ENCODE measurements around the gene SHMT2.
A peak's percentile ranks its signal among the peaks of the same experiment; 100 is the strongest.

SHMT2 gene

GRCh38 chr12:57239587-57240065, 10.1 kb downstream of the SHMT2 start:
- peak; percentile 8 for ATAC-seq
- TF ChIP-seq, protein P1, sequence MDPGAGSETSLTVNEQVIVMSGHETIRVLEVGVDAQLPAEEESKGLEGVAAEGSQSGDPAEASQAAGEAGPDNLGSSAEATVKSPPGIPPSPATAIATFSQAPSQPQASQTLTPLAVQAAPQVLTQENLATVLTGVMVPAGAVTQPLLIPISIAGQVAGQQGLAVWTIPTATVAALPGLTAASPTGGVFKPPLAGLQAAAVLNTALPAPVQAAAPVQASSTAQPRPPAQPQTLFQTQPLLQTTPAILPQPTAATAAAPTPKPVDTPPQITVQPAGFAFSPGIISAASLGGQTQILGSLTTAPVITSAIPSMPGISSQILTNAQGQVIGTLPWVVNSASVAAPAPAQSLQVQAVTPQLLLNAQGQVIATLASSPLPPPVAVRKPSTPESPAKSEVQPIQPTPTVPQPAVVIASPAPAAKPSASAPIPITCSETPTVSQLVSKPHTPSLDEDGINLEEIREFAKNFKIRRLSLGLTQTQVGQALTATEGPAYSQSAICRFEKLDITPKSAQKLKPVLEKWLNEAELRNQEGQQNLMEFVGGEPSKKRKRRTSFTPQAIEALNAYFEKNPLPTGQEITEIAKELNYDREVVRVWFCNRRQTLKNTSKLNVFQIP (CRISPR knock-in tag; IDR thresholded peaks at IDR 0.05; ENCODE audit: borderline replicate concordance, low read depth): no peak
- TF ChIP-seq PPARA (CRISPR knock-in tag; IDR thresholded peaks at IDR 0.05; ENCODE audit: borderline replicate concordance): no peak
- TF ChIP-seq TCF4 (CRISPR knock-in tag; IDR thresholded peaks at IDR 0.05; ENCODE audit: borderline replicate concordance): no peak
- no peak for TF ChIP-seq RARB (CRISPR knock-in tag; IDR thresholded peaks at IDR 0.05)
- TF ChIP-seq ZNF565 (CRISPR knock-in tag; conservative IDR thresholded peaks at IDR 0.05; ENCODE audit: low read depth): no peak
- TF ChIP-seq CSRNP3 (CRISPR knock-in tag; IDR thresholded peaks at IDR 0.05): no peak
- TF ChIP-seq CSDC2 (CRISPR knock-in tag; IDR thresholded peaks at IDR 0.05): no peak
- TF ChIP-seq ZC3H10 (CRISPR knock-in tag; IDR thresholded peaks at IDR 0.05): no peak
- no peak for TF ChIP-seq ZNF8 (CRISPR knock-in tag; IDR thresholded peaks at IDR 0.05)
- no peak for TF ChIP-seq GLIS3 (CRISPR knock-in tag; IDR thresholded peaks at IDR 0.05)
- no peak for TF ChIP-seq ISL1 (CRISPR knock-in tag; IDR thresholded peaks at IDR 0.05)
- no peak for TF ChIP-seq TOX (CRISPR knock-in tag; IDR thresholded peaks at IDR 0.05; ENCODE audit: borderline replicate concordance)
- TF ChIP-seq TSHZ2 (CRISPR knock-in tag; IDR thresholded peaks at IDR 0.05): no peak
- no peak for TF ChIP-seq ESRRG (CRISPR knock-in tag; IDR thresholded peaks at IDR 0.05)

DNA sequence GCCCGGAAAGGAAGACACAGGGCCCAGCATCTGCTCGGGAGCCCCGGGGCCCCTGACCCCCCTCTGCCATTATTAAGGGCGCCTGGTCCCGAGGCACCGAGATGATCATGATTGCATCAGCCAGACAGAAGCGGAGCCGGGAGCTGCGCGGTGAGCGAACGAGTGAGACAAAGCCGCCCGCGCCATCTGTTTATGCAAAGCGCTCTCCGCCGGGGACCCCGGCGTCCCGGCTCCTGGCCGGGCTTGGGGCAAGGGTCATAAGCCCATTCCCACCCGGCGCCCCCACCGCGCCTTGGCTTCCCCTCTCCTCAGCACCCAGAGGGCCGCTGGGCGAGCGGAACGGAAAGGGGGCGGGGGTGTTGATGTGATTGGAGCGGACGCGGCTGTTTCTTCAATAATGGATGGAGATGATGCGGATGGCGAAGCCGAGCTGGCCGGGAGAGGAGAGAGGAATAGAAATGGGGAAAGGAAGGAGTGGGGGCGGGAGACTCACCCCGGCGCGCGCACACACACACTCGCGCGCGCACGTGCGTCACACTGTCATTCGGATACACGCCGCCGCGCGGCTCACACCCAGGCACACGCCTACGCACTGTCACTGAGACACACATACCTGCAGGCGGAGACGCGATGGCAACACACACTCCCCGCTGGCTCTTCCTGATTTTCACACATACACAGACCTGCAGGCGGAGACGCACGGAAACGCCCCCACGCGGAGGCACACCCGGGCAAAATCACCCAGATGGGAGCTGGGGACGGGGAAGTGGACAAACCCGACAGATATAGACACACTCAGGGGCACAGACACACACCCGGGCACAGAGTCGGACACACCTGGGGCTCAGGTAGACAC, 10.8 kb downstream of the SHMT2 start:
- peak; percentile 11 for ATAC-seq
- TF ChIP-seq ZFP3 (CRISPR knock-in tag; IDR thresholded peaks at IDR 0.05) (no peak), ESRRG (CRISPR knock-in tag; IDR thresholded peaks at IDR 0.05) (no peak), ZNF70 (CRISPR knock-in tag; IDR thresholded peaks at IDR 0.05) (no peak), TCF4 (CRISPR knock-in tag; IDR thresholded peaks at IDR 0.05; ENCODE audit: borderline replicate concordance) (no peak; the same call in 1 of the 2 replicates), PATZ1 (CRISPR knock-in tag; IDR thresholded peaks at IDR 0.05; ENCODE audit: borderline replicate concordance) (no peak), ISL1 (CRISPR knock-in tag; IDR thresholded peaks at IDR 0.05) (no peak), TOX (CRISPR knock-in tag; IDR thresholded peaks at IDR 0.05; ENCODE audit: borderline replicate concordance) (no peak)

DNA sequence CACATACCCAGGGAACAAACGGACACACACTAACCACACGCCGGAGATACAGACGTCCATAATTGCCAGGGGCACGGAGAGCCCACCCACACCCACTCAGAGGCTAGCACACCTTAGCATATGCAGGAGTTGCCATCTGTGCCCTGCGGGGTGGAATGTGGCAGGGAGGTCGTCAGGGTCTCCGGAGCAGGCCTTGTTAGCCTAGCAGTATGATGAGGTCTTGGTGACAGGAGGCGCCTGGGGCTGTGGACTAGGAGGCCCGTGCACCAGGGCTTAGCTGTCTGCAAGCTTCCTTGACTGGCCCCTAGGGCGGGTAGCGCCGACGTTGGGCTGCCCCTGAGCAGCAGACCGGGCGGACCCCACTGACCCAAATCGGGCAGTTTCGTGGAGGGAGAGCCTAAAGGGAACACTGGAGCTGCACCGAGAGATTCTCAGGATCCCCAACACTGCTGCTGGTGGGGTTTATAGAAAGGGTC, 11.5 kb downstream of the SHMT2 start:
- ATAC-seq: peak; percentile 27
- no peak for TF ChIP-seq SNAI2 (CRISPR knock-in tag; IDR thresholded peaks at IDR 0.05)
- TF ChIP-seq TOX (CRISPR knock-in tag; IDR thresholded peaks at IDR 0.05; ENCODE audit: borderline replicate concordance): no peak
- no peak for TF ChIP-seq ZNF8 (CRISPR knock-in tag; IDR thresholded peaks at IDR 0.05)
- TF ChIP-seq ISL1 (CRISPR knock-in tag; IDR thresholded peaks at IDR 0.05): no peak
- TF ChIP-seq PATZ1 (CRISPR knock-in tag; IDR thresholded peaks at IDR 0.05; ENCODE audit: borderline replicate concordance): no peak
- TF ChIP-seq ZC3H10 (CRISPR knock-in tag; IDR thresholded peaks at IDR 0.05): no peak
- TF ChIP-seq BACH2 (CRISPR knock-in tag; IDR thresholded peaks at IDR 0.05; ENCODE audit: borderline replicate concordance): no peak
- TF ChIP-seq OSR1 (CRISPR knock-in tag; IDR thresholded peaks at IDR 0.05): no peak
- no peak for TF ChIP-seq ARNTL (CRISPR knock-in tag; IDR thresholded peaks at IDR 0.05; ENCODE audit: borderline replicate concordance, low read depth)
- TF ChIP-seq, protein P2, sequence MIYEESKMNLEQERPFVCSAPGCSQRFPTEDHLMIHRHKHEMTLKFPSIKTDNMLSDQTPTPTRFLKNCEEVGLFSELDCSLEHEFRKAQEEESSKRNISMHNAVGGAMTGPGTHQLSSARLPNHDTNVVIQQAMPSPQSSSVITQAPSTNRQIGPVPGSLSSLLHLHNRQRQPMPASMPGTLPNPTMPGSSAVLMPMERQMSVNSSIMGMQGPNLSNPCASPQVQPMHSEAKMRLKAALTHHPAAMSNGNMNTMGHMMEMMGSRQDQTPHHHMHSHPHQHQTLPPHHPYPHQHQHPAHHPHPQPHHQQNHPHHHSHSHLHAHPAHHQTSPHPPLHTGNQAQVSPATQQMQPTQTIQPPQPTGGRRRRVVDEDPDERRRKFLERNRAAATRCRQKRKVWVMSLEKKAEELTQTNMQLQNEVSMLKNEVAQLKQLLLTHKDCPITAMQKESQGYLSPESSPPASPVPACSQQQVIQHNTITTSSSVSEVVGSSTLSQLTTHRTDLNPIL (CRISPR knock-in tag; IDR thresholded peaks at IDR 0.05; ENCODE audit: low read depth): no peak
- TF ChIP-seq CSDC2 (CRISPR knock-in tag; IDR thresholded peaks at IDR 0.05): no peak
- TF ChIP-seq ZFP3 (CRISPR knock-in tag; IDR thresholded peaks at IDR 0.05): no peak
- no peak for TF ChIP-seq PPARA (CRISPR knock-in tag; IDR thresholded peaks at IDR 0.05; ENCODE audit: borderline replicate concordance)
- no peak for TF ChIP-seq ZNF565 (CRISPR knock-in tag; conservative IDR thresholded peaks at IDR 0.05; ENCODE audit: low read depth)
- TF ChIP-seq TCF4 (CRISPR knock-in tag; IDR thresholded peaks at IDR 0.05; ENCODE audit: borderline replicate concordance): no peak
- no peak for TF ChIP-seq ZNF70 (CRISPR knock-in tag; IDR thresholded peaks at IDR 0.05)
- TF ChIP-seq GLIS3 (CRISPR knock-in tag; IDR thresholded peaks at IDR 0.05): no peak
